ENCODE data around the gene QSER1.
"Not testable (repeated sequence)": the region's sequence is repeated elsewhere in the genome, so short reads cannot be mapped to it uniquely, and the experiment has no call there.

The QSER1 gene

DNA sequence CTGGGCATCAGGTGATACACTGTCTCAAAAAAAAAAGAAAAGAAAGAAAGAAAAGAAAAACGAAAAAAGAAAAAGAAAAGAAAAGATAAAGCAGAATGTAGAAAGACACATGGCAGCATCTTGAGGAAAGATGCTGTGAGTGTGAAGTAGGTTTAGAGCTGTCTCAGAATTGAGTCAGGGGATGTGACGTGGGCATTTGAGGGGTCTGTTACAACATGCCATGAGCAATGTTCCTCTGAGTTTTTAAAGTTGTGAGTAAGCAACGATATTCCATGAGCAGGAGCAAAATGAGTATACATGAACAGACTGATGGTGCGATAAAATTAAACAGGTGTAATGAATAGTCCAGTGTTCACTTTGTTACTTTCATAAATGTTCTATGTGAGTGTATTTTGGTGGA, 11.3 kb upstream of the QSER1 start:
- TF ChIP-seq, protein P1, sequence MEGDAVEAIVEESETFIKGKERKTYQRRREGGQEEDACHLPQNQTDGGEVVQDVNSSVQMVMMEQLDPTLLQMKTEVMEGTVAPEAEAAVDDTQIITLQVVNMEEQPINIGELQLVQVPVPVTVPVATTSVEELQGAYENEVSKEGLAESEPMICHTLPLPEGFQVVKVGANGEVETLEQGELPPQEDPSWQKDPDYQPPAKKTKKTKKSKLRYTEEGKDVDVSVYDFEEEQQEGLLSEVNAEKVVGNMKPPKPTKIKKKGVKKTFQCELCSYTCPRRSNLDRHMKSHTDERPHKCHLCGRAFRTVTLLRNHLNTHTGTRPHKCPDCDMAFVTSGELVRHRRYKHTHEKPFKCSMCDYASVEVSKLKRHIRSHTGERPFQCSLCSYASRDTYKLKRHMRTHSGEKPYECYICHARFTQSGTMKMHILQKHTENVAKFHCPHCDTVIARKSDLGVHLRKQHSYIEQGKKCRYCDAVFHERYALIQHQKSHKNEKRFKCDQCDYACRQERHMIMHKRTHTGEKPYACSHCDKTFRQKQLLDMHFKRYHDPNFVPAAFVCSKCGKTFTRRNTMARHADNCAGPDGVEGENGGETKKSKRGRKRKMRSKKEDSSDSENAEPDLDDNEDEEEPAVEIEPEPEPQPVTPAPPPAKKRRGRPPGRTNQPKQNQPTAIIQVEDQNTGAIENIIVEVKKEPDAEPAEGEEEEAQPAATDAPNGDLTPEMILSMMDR (IDR thresholded peaks at IDR 0.05; ENCODE audit: low read depth, low read length): no peak
- in situ Hi-C loops (cut with HindIII; ENCODE audit: low sequenced_read_pairs): no loop called here
- DNase-seq (ENCODE audit: low read depth, low spot score): no peak
- H3K4me3 ChIP-seq (ENCODE audit: low read depth, low read length): no peak overlapping the region

DNA sequence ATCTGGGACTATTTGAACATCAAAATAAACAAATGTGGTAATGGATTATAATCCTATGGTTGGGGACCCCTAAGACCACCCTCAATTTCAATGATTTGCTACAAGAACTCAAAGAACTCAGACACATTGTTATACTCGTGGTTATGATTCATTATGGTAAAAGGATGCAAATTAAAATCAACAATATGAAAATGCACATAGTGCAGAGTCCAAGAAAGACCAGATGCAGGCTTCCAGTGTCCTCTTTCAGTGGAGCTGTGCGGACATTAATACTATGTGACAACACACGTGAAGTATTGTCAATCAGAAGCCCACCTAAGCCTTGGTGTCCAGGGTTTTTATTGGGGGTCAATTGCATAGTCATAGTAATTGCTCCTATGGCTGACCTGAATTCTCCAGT, 9.2 kb upstream of the QSER1 start:
- in situ Hi-C loops (cut with HindIII; ENCODE audit: low sequenced_read_pairs): no loop called here
- DNase-seq (ENCODE audit: low read depth, low spot score): no peak
- TF ChIP-seq, protein P1 (IDR thresholded peaks at IDR 0.05; ENCODE audit: low read depth, low read length): no peak
- no peak overlapping the region for H3K4me3 ChIP-seq (ENCODE audit: low read depth, low read length)

DNA sequence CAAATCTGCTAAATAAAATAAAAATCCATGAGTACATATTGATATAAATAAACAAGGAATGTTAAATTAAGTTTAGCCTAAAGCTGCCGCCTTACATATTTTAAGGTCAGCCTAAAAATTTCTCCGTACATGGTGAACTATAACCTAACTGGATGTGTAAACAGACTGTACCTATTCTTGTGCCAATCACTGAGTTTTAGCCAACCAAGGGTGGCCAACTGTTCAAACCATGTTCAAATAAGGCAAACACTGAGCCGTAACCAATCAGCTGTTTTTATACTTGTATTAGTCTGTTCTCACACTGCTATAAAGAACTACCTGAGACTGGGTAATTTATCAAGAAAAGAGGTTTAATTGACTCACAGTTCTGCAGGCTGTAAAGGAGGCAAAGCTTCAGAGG, 8.6 kb upstream of the QSER1 start:
- no peak for DNase-seq (ENCODE audit: low read depth, low spot score)
- TF ChIP-seq, protein P1 (IDR thresholded peaks at IDR 0.05; ENCODE audit: low read depth, low read length): no peak
- no peak overlapping the region for H3K4me3 ChIP-seq (ENCODE audit: low read depth, low read length)
- in situ Hi-C loops (cut with HindIII; ENCODE audit: low sequenced_read_pairs): no loop called here

DNA sequence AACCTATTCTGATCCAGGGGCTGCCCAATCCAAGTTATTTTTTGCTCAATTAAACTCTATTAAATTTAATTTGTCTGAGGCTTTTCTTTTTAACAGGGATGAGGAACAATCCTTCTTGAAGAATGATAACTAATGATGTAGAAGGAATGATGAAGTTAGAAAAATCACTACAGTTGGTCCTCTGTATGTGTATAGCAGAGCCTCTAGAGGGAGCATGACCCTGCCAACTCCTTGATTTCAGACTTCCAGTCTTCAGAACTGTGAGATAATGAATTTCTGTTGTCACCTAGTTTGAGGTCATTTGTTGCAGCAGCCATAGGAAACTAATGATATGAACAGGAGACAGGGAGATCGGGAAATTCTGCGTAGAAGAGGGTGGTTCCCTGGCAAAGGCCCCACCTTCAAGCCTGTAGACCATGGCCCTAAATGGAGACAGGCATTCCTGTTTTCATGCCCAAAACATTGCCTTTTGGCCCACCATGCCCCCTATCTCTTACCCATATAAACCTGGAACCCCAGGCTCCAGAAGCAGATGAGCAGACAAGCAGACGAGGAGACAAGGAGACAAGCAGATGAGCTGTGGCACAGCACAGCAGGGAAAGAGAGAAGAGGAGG, 7.7 kb upstream of the QSER1 start:
- TF ChIP-seq, protein P1 (IDR thresholded peaks at IDR 0.05; ENCODE audit: low read depth, low read length): peak; percentile 57
- no peak overlapping the region for H3K4me3 ChIP-seq (ENCODE audit: low read depth, low read length)
- in situ Hi-C loops (cut with HindIII; ENCODE audit: low sequenced_read_pairs): no loop called here
- DNase-seq (ENCODE audit: low read depth, low spot score): no peak

DNA sequence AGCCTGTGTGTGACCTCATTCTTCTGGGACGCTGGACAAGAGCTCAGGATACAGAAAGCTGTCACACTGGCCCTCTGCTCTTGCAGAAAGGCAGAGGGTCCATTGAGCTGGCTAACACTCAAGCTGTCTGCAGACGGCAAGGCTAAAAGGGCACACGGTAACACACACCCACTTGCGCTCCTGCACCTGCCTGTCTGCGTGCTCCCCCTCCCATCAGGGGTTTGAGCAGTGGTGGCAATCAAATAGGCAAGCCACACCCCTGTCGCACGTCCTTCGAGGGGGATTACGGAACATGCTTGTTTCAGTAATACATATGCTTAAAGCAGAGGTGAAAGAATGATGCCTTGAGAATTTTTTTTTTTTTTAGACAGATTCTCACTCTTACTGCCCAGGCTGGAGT, 7.1 kb upstream of the QSER1 start:
- DNase-seq (ENCODE audit: low read depth, low spot score): no peak
- H3K4me3 ChIP-seq (ENCODE audit: low read depth, low read length): no peak overlapping the region
- TF ChIP-seq, protein P1 (IDR thresholded peaks at IDR 0.05; ENCODE audit: low read depth, low read length): no peak
- in situ Hi-C loops (cut with HindIII; ENCODE audit: low sequenced_read_pairs): no loop called here

DNA sequence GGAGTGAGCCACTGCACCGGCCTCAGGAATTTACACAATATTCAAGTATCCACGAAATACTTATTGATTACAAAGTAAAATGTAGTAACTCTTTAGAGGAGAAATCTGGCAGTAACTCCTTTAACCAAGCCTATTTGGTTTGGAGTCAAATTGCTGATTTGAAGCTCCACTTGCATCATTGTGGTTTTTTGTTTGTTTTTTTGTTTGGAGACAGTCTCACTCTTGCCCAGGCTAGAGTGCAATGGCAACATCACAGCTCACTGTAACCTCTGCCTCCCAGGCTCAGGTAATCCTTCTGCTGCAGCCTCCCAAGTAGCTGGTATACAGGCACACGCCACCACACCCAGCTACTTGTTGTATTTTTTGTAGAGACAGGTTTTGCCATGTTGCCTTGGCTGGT, 6.4 kb upstream of the QSER1 start:
- in situ Hi-C loops (cut with HindIII; ENCODE audit: low sequenced_read_pairs): no loop called here
- H3K4me3 ChIP-seq (ENCODE audit: low read depth, low read length): no peak overlapping the region
- no peak for DNase-seq (ENCODE audit: low read depth, low spot score)
- TF ChIP-seq, protein P1 (IDR thresholded peaks at IDR 0.05; ENCODE audit: low read depth, low read length): no peak

DNA sequence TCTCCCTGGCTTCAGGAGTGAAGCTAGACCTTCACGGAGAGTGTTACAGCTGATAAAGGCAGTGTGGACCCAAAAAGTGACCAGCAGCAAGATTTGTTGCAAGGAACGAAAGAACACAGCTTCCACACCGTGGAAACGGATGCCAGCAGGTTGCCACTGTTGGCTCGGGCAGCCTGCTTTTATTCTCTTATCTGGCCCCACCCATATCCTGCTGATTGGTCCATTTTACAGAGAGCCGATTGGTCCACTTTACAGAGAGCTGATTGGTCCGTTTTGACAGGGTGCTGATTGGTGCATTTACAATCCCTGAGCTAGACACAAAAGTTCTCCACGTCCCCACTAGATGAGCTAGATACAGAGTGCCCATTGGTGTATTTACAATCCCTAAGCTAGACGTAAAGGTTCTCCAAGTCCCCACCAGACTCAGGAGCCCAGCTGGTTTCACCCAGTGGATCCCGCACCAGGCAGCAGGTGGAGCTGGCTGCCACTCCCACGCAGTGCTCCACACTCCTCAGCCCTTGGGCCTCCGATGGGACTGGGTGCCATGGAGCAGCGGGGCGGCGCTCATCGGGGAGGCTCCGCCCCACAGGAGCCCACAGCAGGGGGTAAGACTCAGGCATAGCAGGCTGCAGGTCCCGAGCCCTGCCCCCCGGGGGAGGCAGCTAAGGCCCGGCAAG, 4.8 kb upstream of the QSER1 start:
- H3K4me3 ChIP-seq (ENCODE audit: low read depth, low read length); in situ Hi-C loops (cut with HindIII; ENCODE audit: low sequenced_read_pairs); DNase-seq (ENCODE audit: low read depth, low spot score): not testable (repeated sequence)

DNA sequence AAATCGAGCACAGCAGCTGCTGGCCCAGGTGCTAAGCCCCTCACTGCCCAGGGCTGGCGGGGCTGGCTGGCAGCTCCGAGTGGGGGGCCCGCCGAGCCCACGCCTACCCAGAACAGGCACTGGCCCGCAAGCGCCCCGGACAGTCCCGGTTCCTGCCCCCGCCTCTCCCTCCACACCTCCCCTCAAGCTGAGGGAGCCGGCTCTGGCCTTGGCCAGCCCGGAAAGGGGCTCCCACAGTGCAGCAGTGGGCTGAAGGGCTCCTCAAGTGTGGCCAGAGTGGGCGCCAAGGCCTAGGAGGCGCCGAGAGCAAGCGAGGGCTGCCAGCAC, 4.3 kb upstream of the QSER1 start:
- H3K4me3 ChIP-seq (ENCODE audit: low read depth, low read length); in situ Hi-C loops (cut with HindIII; ENCODE audit: low sequenced_read_pairs); DNase-seq (ENCODE audit: low read depth, low spot score): not testable (repeated sequence)

All from astrocyte of the spinal cord (primary cell).